ENCODE data around the gene BRD9.

The BRD9 gene

GRCh38 chr5:876398-877365 is 15.9 kb downstream of the BRD9 start:
- no peak for DNase-seq

DNA sequence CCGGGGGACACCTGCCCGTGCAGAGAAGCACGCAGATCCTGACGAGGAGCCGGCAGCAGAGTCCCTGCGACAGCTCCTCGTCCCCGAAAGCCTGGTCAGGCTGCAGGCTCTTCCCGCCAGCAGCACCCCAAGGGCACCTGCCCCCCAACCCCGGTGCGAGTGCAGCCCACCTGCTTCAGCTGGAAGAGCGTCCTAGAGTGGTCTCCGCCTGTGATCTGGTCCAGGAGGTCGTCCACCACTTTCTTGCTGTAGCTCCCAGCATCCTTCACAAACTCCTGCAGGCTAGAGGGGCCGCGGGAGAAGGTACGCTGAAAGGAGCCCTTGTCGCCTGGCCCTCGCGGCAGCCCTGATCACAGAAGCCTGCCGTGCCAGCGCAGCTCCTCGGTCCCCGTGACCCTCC is 16.7 kb downstream of the BRD9 start:
- no peak for DNase-seq

GRCh38 chr5:873328-873727 is 19.3 kb downstream of the BRD9 start:
- DNase-seq = no peak

- DNase-seq = no peak
These were observed 20.3 kb downstream of the BRD9 start for GRCh38 chr5:872301-872700.

DNA sequence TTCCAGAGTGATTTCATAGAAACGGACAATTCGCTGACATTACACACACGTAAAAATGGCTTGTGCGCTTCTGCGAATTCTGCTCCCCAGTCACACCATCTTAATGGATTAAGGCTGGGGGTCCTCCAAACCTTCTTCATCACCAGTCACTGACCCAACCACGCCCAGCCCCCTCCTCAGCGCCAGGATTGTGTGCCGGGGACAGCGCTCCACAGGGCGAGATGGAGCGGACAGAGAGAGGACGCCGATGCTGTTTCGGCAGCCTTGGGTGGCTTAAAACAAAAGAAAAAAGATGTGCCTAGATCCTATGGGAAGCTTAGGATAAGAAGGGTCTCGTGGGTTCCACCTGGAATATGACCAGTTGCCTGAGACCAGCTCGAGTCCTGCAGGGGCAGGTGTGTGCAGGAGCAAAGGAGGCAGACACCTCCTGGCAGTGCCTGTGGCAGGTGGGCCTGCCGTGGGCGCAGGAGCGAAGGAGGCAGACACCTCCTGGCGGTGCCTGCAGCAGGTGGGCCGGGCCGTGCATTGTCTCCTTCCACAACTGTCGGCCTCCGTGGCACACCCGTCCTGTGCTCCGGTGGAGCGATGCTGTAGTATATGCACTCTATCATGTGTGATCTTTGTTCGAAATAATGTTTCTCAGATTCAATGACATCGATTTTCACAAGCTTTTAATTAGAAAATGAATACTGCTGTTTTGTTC is 20.9 kb downstream of the BRD9 start:
- no peak for DNase-seq

GRCh38 chr5:870956-871355 is 21.6 kb downstream of the BRD9 start:
- DNase-seq = no peak

GRCh38 chr5:868428-869135 is 24.0 kb downstream of the BRD9 start:
- no peak for DNase-seq

DNA sequence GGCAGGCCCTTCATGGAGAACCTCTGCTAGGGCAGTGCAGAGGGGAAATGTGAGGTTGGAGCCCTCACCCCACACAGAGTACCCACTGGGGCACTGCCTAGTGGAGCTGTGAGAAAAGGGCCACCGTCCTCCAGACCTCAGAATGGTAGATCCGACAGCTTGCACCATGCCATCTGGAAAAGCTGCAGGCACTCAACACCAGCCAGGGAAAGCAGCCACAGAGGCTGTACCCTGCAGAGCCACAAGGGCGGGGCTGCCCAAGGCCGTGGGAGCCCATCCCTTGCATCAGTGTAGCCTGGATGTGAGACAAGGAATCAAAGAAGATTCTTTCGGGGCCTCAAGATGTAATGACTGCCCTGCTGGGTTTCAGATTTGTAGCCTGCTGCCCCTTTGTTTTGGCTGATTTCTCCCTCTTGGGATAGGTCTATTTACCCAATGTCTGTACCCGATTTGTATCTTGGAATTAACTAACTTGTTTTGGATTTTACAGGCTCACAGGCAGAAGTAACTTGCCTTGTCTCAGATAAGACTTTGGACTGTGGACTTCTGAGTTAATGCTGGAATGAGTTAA is 25.2 kb downstream of the BRD9 start:
- DNase-seq = no peak

GRCh38 chr5:865771-866170 is 26.8 kb downstream of the BRD9 start:
- DNase-seq = no peak

GRCh38 chr5:865168-865521 is 27.5 kb downstream of the BRD9 start:
- no peak for DNase-seq

GRCh38 chr5:864492-865167 is 28.0 kb downstream of the BRD9 start:
- DNase-seq = no peak

DNA sequence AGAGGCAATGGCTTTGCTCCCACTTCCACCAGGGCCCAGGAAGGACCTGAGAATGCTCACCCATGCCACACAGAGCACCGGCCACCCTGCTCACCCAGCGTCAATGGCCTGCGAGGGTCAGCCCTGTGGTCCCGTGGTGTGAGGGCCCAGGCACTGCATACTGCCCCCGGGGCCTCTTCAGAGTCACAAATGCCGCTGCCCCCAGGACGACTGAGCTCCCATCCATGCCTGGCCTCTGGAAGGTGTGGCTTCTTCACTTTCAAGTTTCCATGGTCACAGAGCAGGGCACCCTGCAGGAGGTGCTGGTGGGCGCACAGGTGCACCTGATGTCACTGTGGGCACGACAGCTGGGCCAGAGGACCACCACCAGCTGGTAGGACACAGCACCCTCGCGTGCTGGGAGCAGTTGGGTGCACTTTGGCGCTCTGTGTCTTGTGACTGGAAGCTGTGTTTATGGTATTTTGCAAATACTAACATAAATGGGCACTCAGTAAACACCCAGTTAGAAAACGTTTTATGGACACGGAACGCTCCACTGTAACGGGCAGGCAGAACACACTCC is 29.3 kb downstream of the BRD9 start:
- no peak for DNase-seq

DNA sequence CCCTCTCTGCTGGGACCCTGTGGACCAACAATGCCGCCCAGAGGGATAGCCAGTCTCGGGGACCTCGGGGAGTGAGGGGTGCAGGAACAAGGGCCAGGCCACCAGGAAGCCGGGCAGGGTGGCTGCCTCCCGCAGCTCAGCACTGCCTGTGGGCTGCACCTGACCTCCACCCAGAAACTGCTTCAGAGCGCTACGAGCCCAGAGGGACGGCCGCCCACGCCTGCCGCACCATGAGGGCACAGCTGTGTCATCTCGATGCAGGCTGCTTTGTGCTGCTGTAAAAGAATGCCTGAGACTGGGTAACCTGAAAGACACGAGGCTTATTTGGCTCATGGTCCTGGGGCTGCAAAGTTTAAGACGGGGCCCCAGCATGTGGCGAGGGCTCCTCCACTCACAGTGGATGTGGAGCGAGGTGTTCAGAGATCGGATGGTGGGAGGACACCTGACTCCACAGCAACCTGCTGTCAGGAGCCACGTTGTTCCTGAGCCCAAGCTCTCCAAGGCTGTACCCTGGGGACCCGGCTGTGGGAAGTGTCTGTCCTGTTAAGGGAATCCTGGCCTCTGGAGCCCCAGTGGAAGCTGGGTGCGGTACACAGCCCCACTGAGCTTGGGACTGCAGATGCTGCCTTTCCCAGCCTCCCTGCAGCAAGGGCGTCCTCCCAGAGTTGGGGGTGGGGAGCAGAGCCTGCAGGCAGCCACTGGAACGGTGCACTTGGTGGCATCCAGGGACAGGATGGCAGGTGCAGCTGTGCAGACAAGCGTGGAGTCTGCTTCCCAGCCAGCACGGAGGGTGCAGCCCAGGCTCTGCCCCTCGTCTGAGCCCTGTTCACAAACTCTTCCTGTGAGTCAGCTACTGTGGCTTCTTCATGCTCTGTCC is 30.0 kb downstream of the BRD9 start:
- DNase-seq = no peak

DNA sequence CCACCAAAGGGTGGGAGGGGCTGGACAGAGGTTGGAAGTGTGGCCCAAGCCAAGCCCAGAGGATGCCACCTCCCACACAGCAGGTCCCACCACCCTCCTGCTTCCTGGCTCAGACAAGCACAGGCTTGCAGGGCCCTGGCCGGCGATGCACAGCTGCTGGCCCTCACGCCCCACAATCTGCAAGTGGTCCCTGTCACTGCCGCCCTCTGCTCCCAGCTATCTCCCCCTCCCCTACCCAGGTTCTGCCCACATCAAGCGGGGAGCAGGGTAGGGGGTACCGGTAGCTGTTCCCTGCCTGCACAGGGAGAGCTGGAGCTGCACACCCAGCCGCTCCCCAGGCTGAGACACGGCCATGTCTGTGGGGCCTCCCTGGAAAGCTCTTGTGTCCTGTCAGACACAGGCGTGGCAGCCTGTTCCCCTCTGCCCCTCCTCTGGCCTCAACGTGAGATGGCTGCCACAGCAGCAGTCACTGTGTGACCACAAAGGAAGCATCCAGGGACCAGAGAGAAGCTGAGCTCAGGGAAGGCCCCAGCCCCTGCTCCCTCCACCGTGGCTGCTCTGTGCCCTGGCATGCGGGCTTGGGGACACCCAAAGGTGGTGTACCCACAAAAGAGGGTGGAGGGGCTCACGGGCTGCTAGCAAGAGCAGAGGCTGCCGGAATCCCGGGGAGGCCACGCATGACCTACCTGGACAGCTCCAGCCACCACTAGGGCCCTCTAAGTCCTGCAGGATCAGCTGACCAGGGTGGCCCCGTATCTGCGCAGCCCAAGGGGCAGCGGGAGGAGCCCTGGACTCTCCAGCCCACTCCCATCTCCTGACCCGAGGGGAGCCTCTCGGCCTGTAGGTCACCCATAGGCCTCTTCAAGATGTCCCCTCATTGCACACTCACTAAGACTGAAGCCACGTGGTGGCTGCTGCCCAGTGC is 30.9 kb downstream of the BRD9 start:
- no peak for DNase-seq

DNA sequence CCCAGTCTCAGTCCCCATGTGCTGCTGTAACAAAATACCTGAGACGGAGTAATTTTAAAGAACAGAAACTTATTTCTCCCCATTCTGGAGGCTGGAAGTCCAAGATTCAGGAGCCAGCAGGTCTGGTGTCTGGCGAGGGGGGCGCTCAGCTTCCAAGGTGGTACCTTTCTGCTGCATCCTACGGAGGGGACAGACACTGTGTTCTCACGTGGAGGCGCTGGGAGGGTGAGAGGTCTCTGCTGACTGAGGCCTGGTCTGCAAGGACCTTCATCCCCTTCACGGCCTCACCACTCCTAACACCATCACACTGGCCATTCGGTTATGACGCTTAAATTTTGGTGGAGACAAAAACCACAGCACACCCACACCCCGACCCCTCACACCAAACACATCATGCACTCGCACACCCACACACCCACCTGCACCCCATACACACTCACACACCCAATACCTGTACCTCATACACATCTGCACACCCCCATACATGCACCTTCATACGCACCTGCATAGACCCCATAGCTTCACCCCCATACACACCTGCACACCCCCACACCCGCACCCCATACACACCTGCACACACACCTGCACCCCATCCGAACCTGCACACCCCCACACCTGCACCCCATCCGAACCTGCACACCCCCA is 32.0 kb downstream of the BRD9 start:
- DNase-seq = no peak

- no peak for DNase-seq
These were observed 32.8 kb downstream of the BRD9 start for GRCh38 chr5:859798-860296.

DNA sequence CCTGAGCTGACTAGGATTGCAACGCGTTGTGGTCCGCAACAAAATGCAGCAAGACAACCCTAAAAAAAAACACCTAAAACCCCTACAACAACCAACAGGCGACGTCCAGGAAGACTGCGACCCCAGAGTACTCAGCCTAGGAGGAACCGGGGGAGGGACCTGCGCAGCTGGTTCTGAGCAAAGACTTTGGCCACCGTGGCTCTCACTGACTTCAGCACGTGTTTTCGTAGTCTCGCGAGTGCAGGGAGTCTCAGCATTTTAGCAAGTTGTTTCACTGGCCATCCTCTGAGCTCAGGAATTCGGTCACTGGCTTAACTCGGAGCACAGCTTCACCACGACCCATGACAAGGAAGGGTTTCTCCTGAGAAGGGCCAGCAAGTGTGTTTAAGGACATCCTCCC is 33.2 kb downstream of the BRD9 start:
- no peak for DNase-seq

GRCh38 chr5:858726-859125 is 33.9 kb downstream of the BRD9 start:
- DNase-seq = no peak
